HG03342 (cell line): ENCODE results near the gene FILIP1L.
A peak's percentile ranks its signal among the peaks of the same experiment; 100 is the strongest.

Experiments
- ATAC-seq: cut with Tn5 transposase; IDR thresholded peaks from one replicate; pipeline ENCODE4 v1.9.1; 2021; ENCODE audit warnings: mild to moderate bottlenecking, moderate library complexity; ENCODE audit not compliant: unreplicated experiment

The FILIP1L gene

GRCh38 chr3:99818818-99819217, 295.5 kb downstream of the FILIP1L start:
- ATAC-seq = no peak

GRCh38 chr3:99817437-99818240, 296.7 kb downstream of the FILIP1L start, which contains the start of gene CMSS1:
CMSS1 (plus strand) TSS chr3:99817862.
- ATAC-seq = peak; percentile 96

DNA sequence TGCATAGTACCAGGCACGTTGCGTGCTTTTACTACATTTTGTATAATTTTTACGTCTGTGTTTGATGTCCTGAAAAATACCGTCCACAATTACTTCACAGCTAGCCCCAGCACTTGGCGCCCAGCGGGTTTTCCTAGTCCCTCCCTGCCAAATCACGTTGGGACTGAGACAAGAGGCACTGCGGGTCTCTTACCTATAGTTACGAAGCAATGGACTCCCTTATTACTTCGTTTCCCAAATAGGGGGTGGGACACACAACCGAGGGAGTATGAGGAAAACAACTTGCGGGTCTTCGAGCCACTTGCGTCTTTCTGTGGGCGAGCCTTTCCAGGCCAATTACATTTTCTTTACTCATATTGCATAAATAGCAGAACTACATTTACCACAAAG, 297.3 kb downstream of the FILIP1L start:
- no peak for ATAC-seq

DNA sequence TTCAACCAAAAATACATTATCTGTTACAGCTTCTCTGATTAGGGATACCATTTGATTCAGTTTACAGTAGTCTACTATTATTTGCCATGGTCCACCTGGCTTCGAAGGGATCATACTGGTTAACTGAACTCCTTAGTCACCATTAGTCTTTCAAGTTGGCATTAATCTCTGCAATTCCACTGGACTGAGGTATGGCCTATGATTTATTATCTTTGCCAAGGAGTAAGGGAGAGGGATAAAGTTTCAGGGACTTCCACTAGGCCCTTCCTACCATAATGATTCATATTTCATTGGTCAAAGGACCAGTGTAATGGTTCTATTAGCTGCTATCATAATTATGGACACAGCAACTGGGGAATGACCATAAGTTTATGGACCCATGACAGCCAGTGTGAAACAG, 303.9 kb downstream of the FILIP1L start:
- ATAC-seq = no peak

- no peak for ATAC-seq
Measured at GRCh38 chr3:99809565-99809964, 304.7 kb downstream of the FILIP1L start.

- ATAC-seq = peak; percentile 67
Measured at GRCh38 chr3:99808163-99808794, 306.0 kb downstream of the FILIP1L start.

GRCh38 chr3:99805160-99805559, 309.1 kb downstream of the FILIP1L start:
- ATAC-seq = no peak

DNA sequence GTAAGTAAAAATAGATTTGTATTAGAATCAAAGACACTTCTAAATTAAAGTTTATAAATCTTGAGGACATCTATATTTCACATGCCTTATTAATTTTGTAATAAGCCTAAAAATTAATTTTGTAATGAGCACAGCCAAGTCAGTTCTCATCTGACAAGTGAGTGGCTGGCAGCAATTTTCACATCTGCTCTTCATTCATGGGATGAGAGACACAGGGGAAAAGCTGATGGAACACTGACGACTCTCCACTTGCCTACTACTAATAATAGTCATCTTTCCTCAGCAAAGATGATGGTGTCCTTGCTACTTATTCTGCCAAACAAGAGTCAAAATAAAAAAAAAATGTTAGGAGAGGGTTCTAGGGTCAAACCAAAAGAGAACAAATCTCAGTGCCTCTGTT, 311.0 kb downstream of the FILIP1L start:
- ATAC-seq = no peak

DNA sequence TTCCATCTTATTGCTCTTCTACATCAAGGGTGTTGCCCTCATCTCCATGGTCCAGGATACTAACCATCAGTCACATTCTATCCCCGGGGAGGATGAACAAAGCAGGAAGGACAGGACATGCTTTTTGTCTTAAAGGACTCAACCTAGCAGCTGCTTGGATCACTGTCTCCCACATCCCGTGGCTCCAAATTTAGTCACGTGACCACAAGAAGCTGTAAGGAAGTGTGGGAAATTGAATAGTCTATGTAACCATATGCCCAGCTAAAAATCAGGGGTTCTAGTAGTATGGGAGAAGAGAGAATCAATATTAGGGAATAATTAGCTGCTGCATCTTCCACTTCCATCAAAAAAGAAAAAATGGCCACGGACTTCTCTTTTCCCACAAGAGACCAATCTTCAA, 314.9 kb downstream of the FILIP1L start:
- ATAC-seq = no peak

DNA sequence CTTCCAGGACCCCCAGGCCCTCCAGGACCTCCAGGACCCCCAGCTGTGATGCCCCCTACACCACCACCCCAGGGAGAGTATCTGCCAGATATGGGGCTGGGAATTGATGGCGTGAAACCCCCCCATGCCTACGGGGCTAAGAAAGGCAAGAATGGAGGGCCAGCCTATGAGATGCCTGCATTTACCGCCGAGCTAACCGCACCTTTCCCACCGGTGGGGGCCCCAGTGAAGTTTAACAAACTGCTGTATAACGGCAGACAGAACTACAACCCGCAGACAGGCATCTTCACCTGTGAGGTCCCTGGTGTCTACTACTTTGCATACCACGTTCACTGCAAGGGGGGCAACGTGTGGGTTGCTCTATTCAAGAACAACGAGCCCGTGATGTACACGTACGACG, 318.7 kb downstream of the FILIP1L start:
- no peak for ATAC-seq

DNA sequence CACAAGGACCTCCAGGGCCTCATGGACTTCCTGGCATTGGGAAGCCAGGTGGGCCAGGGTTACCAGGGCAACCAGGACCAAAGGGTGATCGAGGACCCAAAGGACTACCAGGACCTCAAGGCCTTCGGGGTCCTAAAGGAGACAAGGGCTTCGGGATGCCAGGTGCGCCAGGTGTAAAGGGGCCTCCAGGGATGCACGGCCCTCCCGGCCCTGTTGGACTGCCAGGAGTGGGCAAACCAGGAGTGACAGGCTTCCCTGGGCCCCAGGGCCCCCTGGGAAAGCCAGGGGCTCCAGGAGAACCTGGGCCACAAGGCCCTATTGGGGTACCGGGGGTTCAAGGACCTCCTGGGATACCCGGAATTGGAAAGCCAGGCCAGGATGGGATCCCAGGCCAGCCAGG, 319.8 kb downstream of the FILIP1L start:
- no peak for ATAC-seq

GRCh38 chr3:99789011-99789721, 325.1 kb downstream of the FILIP1L start:
- ATAC-seq = peak; percentile 96
